HFF-Myc (cell line): ENCODE measurements around the gene KAZN.
A peak's percentile ranks its signal among the peaks of the same experiment; 100 is the strongest.

ENCODE experiments used
- DNase-seq: peaks from one replicate; pipeline ENCODE4 v3.0.0-alpha.2; 2011; ENCODE audit warnings: low read depth; ENCODE audit errors: extremely low read depth
- H3K4me3 ChIP-seq: replicated peaks from 2 replicates; pipeline ENCODE4 v1.5.1; 2011; ENCODE audit warnings: low read depth, mild to moderate bottlenecking, control low read depth, low read length
- TF ChIP-seq, protein P1 (sequence below): IDR thresholded peaks from 2 replicates; pipeline ENCODE4 v1.5.1; 2012; ENCODE audit warnings: mild to moderate bottlenecking, low read depth, low read length, control low read depth; ENCODE audit errors: missing control alignments

The KAZN gene

DNA sequence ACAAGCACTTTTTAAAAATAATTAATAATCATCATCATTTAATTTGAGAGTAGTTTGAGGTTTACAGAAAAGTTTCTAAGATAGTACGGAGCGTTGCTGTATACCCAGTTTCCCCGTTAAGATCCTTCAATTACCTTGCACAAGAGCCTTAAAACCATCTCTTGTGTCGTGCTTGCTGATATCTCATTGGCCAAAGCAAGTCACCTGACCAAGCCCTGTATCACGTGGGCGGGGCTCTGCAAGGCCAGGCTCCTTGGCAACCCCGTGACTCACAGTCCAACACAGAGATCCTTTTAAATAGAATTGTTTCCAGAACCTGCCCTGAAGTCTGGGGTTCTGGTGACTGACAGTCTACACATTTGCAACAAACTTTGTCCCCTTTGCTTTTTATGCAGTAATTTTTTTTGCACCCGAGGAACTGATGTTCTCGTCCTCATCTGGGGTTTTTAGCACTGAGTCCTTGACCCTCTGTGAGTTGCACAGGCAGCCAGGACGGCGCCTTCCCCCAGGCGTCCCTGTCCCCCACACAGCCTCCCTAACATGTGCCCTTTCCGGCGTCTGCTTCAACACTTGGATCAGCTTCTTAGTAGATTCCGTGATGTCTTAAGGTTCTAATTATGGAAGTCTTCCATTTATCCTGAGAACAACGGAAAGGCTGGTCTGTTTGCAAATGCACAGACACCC lies 371.8 kb downstream of the KAZN start:
- peak; percentile 89 for DNase-seq
- 0 out of 2 replicates have a peak overlapping the region, but pooled peaks have one; percentile 8 for H3K4me3 ChIP-seq
- TF ChIP-seq, protein P1, sequence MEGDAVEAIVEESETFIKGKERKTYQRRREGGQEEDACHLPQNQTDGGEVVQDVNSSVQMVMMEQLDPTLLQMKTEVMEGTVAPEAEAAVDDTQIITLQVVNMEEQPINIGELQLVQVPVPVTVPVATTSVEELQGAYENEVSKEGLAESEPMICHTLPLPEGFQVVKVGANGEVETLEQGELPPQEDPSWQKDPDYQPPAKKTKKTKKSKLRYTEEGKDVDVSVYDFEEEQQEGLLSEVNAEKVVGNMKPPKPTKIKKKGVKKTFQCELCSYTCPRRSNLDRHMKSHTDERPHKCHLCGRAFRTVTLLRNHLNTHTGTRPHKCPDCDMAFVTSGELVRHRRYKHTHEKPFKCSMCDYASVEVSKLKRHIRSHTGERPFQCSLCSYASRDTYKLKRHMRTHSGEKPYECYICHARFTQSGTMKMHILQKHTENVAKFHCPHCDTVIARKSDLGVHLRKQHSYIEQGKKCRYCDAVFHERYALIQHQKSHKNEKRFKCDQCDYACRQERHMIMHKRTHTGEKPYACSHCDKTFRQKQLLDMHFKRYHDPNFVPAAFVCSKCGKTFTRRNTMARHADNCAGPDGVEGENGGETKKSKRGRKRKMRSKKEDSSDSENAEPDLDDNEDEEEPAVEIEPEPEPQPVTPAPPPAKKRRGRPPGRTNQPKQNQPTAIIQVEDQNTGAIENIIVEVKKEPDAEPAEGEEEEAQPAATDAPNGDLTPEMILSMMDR, result no peak

DNA sequence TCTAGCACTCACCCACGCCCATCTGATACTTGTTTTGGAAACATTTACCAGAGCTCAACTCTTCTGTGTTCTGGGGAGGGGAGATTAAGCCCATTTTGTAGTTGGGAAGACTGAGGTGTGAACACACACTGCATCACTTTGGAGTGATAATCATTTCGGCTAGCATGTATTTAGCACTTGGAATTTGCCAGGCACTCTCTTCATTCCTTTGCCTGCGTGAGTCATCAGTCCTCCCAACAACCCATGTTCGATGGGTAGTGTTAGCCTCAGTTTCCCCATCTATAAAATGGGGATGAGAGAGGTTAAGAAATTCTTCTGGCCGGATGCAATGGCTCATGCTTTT lies 372.3 kb downstream of the KAZN start:
- H3K4me3 ChIP-seq, result no peak overlapping the region
- no peak for DNase-seq
- TF ChIP-seq, protein P1, result no peak

DNA sequence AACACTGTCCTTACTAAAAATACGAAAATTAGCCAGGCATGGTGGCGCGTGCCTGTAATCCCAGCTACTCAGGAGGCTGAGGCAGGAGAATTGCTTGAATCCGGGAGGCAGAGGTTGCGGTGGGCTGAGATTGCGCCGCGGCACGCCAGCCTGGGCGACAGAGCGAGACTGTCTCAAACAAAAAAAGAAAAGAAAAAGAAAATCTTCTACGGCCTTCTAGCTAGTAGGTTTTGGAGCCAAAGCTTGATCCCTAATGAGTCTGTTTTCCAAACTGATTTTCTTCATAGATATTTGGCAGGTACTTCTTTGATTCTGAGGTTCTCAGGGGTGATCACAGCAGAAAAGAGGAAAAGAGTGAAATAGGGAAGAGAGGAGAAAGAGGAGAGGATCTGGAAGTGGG lies 372.7 kb downstream of the KAZN start:
- TF ChIP-seq, protein P1, result no peak
- no peak for DNase-seq
- H3K4me3 ChIP-seq, result peak overlapping the region; percentile 11; the same call in 1 of the 2 replicates

DNA sequence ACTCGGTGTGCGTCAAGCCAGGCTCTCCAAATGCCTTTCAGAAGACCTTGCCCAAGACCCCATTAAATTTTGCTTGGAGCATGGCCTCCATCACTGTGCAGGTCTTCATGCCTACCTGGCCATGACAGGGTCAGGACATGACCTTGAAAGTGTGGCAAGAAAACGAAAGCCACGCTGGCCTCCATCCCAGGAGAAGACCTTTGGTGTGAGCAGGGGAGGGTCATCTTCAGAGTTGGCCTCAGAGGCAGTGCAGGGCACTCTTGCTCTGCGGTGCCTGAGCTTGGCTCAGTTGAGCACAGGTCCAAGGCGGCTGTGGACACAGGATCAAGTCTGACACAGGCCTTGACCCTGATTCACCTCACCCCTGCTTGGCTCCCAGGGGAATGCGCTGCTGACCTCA lies 373.6 kb downstream of the KAZN start:
- TF ChIP-seq, protein P1, result no peak
- no peak for DNase-seq
- peak overlapping the region; percentile 11; the same call in 1 of the 2 replicates for H3K4me3 ChIP-seq

DNA sequence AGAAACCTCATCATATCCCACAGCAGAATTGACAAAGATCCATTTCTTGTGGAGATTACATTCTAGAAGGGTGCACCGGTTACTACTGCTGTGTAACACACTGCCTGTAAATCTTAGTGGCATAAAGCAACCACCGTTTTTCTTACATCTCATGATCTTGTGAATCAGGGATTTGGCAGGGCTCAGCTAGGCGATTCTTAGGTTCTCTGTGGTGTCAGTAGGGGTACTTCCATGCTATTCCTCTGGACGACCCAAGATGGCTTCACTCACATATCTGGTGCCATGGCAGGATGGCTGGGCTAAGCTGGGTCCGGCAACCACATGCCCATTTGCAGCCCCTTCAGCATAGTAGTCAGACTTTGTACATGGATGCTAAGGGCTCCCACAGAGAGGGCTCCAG lies 375.3 kb downstream of the KAZN start:
- TF ChIP-seq, protein P1, result no peak
- no peak overlapping the region for H3K4me3 ChIP-seq
- no peak for DNase-seq

DNA sequence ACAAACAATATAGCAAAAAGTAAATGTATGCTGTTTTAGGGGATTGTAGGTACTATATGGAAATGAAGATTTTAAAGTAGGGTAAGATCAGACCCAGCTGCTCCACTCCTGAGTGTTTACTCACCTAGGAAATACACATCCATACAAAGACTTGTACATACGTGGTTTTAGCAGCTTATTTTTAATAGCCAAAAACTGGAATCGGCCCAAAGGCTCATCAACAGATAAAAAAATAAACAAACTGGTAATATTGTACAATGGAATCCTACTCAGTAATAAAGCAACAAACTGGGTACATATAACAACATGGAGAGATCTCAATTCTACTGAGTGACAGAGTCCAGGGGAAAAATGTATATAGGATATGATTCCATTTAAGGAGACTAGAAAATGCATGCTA lies 375.9 kb downstream of the KAZN start:
- TF ChIP-seq, protein P1, result no peak
- DNase-seq, result no peak
- H3K4me3 ChIP-seq, result no peak overlapping the region

DNA sequence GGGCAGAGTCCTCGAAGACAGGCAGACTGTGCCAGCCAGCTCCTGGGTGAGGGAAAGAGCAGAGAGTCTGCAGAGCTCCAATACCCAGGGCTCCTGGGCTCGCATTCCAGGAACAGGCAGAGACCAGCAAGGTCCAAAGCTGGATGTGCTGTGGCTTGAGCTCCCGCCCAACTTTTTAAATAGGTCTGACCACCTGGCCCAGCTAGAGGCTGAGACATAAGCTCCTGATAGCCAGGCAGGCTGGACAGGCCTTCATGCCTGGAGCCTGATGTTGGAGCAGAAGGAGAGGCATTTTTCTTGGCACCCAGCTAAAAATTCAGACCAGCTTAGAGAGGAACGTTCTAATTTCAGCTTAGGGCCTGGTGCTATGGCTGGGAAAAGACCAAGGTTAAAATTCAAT lies 376.6 kb downstream of the KAZN start:
- no peak for DNase-seq
- no peak overlapping the region for H3K4me3 ChIP-seq
- TF ChIP-seq, protein P1, result no peak
